ENCODE data around the gene ZNF408.

DNA sequence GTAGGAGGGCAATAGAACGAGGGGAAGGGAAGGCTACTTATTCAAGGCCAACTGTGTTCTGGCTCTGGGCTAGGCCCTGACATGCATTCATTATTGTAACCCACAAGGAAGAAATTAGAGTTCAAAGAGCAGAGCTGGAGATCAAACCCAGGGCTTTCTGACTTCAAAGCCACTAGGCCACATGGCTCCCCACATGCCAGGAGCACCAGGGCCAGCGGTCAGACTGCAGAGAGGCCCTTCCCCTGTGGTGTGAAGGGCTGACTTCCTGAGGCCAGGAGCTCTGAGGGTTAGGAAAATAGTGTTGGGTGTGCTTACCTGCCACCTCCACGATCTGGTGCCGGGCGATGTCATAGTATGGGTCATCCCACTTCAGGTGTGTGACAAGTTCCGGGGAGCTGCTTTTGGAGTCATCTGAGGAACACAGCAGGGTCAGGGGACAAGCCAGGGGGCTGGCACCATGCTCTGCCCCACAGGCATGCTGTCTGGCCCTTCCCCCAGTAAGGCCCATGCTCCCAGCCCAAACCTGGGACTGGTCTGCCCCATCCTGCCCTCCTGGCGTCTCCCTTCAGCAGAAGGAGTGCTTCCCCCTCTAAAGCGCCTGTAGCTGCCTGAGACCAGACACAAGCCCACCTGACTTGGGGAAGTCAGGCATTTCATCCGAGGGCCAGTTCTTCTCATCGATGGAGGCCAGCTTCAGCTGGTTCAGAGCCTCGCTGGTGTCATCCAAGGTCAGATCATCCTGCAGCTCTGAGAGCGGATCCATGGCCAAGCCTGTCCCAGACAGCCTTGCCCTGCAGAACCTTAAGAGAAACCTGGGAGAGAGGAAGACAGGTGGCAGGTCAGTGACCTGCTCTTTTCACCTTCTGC lies 5.3 kb upstream of the ZNF408 start:
- no peak for TF ChIP-seq POLR2AphosphoS5 (IDR thresholded peaks at IDR 0.05; ENCODE audit: low read depth, low read length)
- no peak for TF ChIP-seq TAF1 (IDR thresholded peaks at IDR 0.05; ENCODE audit: low read depth, low read length)
- TF ChIP-seq POU2F2 (IDR thresholded peaks at IDR 0.05; ENCODE audit: low read depth, low read length): no peak
- TF ChIP-seq POLR2A (IDR thresholded peaks at IDR 0.05; ENCODE audit: low read depth, low read length): no peak
- TF ChIP-seq SPI1 (IDR thresholded peaks at IDR 0.05; ENCODE audit: low read depth, low read length): no peak

Data from GM12891 (cell line).